Calu3 (cell line): ENCODE results near the gene DDX49. TPM values are rescaled to one million over a fixed set of nuclear protein-coding genes. Genes with fewer than 3 reads are reported as not detected.

Experiments used
- BruUV-seq: library from RNA; stranded (reverse); fragments of 400-500 nt; replicated peaks from 2 replicates; lab custom pipeline; 2021; lab: Mats Ljungman, UMichigan
- CTCF ChIA-PET: fragments of 300-600 bp; sonication (Branson Sonifier 250); formaldehyde crosslinking; loops from one replicate; lab custom pipeline; 2022; ENCODE audit warnings: antibody characterized with exemption; lab: Charles Lee
- DNase-seq: peaks from one replicate; pipeline ENCODE4 v3.0.0; 2022
- H3K27ac Mint-ChIP-seq: one replicate; pipeline ENCODE4 v1.8.0; 2022; ENCODE audit warnings: mixed read lengths; ENCODE audit not compliant: unreplicated experiment
- H3K27me3 Mint-ChIP-seq: one replicate; pipeline ENCODE4 v1.8.0; 2022; ENCODE audit warnings: mixed read lengths; ENCODE audit not compliant: unreplicated experiment
- H3K36me3 Mint-ChIP-seq: one replicate; pipeline ENCODE4 v1.8.0; 2022; ENCODE audit warnings: mild to moderate bottlenecking, moderate library complexity, mixed read lengths; ENCODE audit not compliant: insufficient read depth, unreplicated experiment
- H3K4me1 Mint-ChIP-seq: one replicate; pipeline ENCODE4 v1.8.0; 2022; ENCODE audit warnings: mild to moderate bottlenecking, low read depth, mixed read lengths; ENCODE audit not compliant: unreplicated experiment
- H3K4me3 Mint-ChIP-seq: one replicate; pipeline ENCODE4 v1.8.0; 2022; ENCODE audit warnings: mild to moderate bottlenecking, low read depth, moderate library complexity, mixed read lengths; ENCODE audit not compliant: unreplicated experiment
- H3K9me3 Mint-ChIP-seq: one replicate; pipeline ENCODE4 v1.8.0; 2022; ENCODE audit warnings: low read depth, mixed read lengths; ENCODE audit not compliant: unreplicated experiment
- intact Hi-C: fragments of 100-400 bp; cut with micrococcal nuclease; formaldehyde crosslinking; loops from one replicate; pipeline ENCODE4 v1.10.0; 2022; ENCODE audit not compliant: unreplicated experiment
- total RNA-seq: library from RNA; stranded (reverse); gene quantifications from 2 replicates; pipeline ENCODE4 v1.2.3, GENCODE V29; 2022
- TF ChIP-seq, protein P1 (sequence below): fragments of 200-600 bp; IDR thresholded peaks from one replicate; pipeline ENCODE4 v1.8.0; 2022; ENCODE audit warnings: antibody characterized with exemption; ENCODE audit not compliant: unreplicated experiment

The DDX49 gene
- total RNA-seq, 1 experiment from 2014 or later: 34.4 TPM

GRCh38 chr19:18895038-18895823, 24.3 kb upstream of the DDX49 start:
- CTCF ChIA-PET: interaction anchor here (1.1 to 1.2 kb wide), 3 partner anchors 20 to 92 kb away, joined by 3 to 4 read pairs (median 3); no protein-coding TSS in a partner anchor
- BruUV-seq: no TSS peak
- H3K4me1 Mint-ChIP-seq: no peaks in the 10 kb centered on the region
- no peak overlapping the region for H3K27ac Mint-ChIP-seq
- H3K4me3 Mint-ChIP-seq: peak overlapping the region; percentile 63
- H3K9me3 Mint-ChIP-seq: no peaks in the 10 kb centered on the region
- intact Hi-C loops: loop anchor here (5.0 kb wide), 1 partner anchor 92 kb away; no protein-coding TSS in a partner anchor
- DNase-seq: peak; percentile 72
- peaks cover 12% of the 10 kb centered on the region for H3K36me3 Mint-ChIP-seq
- TF ChIP-seq, protein P1, sequence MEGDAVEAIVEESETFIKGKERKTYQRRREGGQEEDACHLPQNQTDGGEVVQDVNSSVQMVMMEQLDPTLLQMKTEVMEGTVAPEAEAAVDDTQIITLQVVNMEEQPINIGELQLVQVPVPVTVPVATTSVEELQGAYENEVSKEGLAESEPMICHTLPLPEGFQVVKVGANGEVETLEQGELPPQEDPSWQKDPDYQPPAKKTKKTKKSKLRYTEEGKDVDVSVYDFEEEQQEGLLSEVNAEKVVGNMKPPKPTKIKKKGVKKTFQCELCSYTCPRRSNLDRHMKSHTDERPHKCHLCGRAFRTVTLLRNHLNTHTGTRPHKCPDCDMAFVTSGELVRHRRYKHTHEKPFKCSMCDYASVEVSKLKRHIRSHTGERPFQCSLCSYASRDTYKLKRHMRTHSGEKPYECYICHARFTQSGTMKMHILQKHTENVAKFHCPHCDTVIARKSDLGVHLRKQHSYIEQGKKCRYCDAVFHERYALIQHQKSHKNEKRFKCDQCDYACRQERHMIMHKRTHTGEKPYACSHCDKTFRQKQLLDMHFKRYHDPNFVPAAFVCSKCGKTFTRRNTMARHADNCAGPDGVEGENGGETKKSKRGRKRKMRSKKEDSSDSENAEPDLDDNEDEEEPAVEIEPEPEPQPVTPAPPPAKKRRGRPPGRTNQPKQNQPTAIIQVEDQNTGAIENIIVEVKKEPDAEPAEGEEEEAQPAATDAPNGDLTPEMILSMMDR: peak; percentile 42
- H3K27me3 Mint-ChIP-seq: no peaks in the 10 kb centered on the region

DNA sequence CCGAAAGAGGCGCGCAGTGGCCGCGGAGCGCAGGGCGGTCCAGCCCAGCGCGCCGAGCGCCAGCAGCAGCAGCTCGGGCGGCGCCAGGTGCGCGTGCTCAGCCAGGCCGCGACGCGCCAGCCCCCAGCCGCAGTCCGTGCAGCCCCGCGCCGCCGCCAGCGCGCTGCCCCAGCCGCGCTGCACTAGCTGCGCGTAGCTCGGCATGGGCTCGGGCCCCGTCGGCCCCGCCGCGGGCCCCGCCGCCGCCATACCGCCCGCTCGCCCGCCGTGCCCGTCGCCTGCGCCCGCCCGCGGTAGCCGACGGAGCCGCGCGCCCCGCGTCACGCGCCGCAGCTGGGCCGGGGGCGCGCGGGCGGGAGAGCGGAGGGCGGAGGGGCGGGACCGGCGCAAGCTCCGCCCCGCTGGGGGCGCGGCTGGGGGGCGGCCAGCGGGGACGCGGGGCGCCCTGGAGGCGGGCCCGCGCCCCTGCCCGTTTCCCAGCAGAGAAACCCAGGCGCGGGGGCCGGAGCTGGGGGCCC, 23.6 kb upstream of the DDX49 start, which contains the start of gene CERS1:
TSS of gene CERS1 (minus strand) at position 335 of the 518 bp plus-strand sequence. CDS start at position 249, 86 bp downstream.
- no peak within 1 kb of the TSS for H3K27ac Mint-ChIP-seq
- no peaks in the 10 kb centered on the region for H3K27me3 Mint-ChIP-seq
- intact Hi-C loops: loop anchor here (5.0 kb wide), 1 partner anchor 91 kb away; no protein-coding TSS in a partner anchor
- CTCF ChIA-PET: interaction anchor here (1.1 to 1.2 kb wide), 2 partner anchors 20 to 91 kb away, joined by 3 read pairs; no protein-coding TSS in a partner anchor
- DNase-seq: no peak
- no peaks in the 10 kb centered on the region for H3K4me1 Mint-ChIP-seq
- H3K36me3 Mint-ChIP-seq: peaks cover 12% of the 10 kb centered on the region
- TF ChIP-seq, protein P1: no peak
- H3K9me3 Mint-ChIP-seq: no peaks in the 10 kb centered on the region
- BruUV-seq: no TSS peak
- H3K4me3 Mint-ChIP-seq: peak within 1 kb of the TSS; percentile 63

- no peak overlapping the region for H3K27ac Mint-ChIP-seq
- no peaks in the 10 kb centered on the region for H3K27me3 Mint-ChIP-seq
- H3K9me3 Mint-ChIP-seq: no peaks in the 10 kb centered on the region
- peak overlapping the region; percentile 62 for H3K4me3 Mint-ChIP-seq
- BruUV-seq: no TSS peak
- H3K36me3 Mint-ChIP-seq: peaks cover 12% of the 10 kb centered on the region
- intact Hi-C loops: loop anchor here (5.0 kb wide), 1 partner anchor 91 kb away; no protein-coding TSS in a partner anchor
- TF ChIP-seq, protein P1: no peak
- no peak for DNase-seq
- no peaks in the 10 kb centered on the region for H3K4me1 Mint-ChIP-seq
- CTCF ChIA-PET: interaction anchor here (1.2 kb wide), 1 partner anchor 91 kb away, joined by 3 read pairs; no protein-coding TSS in a partner anchor
Measured at GRCh38 chr19:18896421-18896841, 23.1 kb upstream of the DDX49 start.

DNA sequence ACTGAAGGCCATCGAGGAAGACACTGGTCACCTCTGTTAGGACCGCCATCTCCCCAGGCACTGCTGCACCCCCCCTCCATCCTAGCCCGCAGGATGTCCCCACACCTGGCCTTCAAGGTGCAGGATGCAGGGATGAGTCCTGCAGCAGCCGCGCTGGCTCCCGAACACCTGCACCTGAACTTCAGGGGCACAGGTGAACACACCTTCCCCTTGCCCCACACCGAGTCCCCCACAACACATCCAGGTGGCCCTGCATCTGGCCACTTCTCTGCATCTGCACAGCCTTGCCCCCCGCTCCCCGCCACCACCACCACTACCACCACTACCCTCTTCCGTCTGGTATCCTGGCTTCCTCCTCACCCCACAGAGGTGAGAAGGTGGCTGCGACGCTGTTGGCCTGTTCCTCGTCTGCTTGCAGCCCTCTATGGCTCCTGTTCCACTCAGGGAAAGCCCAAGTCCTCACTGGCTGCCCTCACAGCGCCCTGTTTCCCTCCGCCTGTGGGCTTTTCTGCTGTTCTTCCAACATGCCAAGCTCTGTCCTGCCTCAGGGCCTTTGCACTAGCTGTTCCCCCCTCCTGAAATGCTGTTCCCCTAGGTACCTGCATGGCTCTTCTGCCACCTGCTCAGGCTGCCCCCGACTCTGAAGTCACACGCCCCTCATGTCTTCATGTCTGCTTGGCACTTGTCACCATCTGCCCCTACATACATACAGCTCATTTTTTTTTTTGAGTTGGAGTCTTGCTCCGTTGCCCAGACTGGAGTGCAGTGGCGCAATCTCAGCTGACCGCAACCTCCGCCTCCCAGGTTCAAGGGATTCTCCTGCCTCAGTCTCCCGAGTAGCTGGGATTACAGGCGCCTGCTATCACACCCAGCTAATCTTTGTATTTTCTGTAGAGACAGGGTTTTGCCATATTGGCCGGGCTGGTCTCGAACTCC, 22.2 kb upstream of the DDX49 start:
- BruUV-seq: no TSS peak
- H3K27ac Mint-ChIP-seq: no peak overlapping the region
- intact Hi-C loops: loop anchor here (5.0 kb wide), 1 partner anchor 90 kb away; no protein-coding TSS in a partner anchor
- H3K9me3 Mint-ChIP-seq: no peaks in the 10 kb centered on the region
- CTCF ChIA-PET: no interaction called here
- no peak overlapping the region for H3K4me3 Mint-ChIP-seq
- TF ChIP-seq, protein P1: no peak
- no peaks in the 10 kb centered on the region for H3K4me1 Mint-ChIP-seq
- peaks cover 12% of the 10 kb centered on the region for H3K36me3 Mint-ChIP-seq
- H3K27me3 Mint-ChIP-seq: no peaks in the 10 kb centered on the region
- no peak for DNase-seq
